Lower leg skin (tissue), 3 donors: ENCODE measurements around the gene SNX11.

Source experiments
- POLR2A ChIP-seq, 2 donors: fragments of 450-650 bp; IDR thresholded peaks; one replicate each; pipeline ENCODE4 v1.6.1; 2016 to 2017; ENCODE audit warnings: antibody characterized with exemption in 2 of 2, mild to moderate bottlenecking in 1 of 2, moderate library complexity in 1 of 2
- TF ChIP-seq, protein P1 (sequence below), 3 donors: fragments of 450-650 bp; IDR thresholded peaks; one replicate each; pipeline ENCODE4 v1.5.1; 2016; ENCODE audit warnings: antibody characterized with exemption in 3 of 3, mild to moderate bottlenecking in 3 of 3, moderate library complexity in 2 of 3

DNA sequence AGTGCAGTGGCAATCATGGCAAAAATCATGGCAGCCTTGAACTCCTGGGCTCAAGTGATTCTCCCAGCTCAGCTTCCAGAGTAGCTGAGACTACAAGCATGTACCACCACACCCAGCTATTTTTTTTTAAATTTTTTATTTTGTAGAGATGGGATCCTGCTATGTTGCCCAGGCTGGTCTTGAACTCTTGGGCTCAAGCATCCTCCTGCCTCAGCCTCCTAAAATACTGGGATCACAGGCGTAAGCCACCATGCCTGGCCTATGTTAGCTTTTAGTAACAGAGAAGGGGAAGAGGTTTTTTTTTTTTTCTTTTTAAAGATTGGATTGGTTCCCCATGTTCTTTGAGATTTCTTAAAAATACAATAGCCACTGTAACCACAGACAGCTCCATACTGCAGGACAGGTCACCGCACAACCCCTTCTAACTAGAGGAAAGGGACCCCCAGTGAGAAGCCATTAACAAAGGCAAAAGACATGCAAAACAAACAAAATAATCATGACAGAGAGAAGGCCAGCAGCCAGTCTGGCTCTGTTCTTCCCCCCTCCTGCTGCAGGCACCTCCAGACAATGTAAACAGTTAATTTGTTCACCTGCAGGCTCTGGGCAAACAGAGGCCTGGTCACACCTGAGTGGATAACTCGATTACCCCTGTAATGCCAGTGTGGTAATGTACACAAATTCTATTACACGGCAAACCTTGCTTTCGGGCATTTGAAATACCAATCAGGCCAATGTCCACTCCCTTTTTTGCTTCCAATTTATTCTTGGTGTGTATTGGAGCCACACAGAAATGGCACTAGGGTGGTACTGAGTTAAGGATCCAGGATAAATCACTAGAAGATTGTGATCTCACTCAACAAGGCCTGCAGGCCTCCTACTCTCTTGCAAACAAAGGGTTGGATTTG is 52.9 kb downstream of the SNX11 start:
- TF ChIP-seq, protein P1, sequence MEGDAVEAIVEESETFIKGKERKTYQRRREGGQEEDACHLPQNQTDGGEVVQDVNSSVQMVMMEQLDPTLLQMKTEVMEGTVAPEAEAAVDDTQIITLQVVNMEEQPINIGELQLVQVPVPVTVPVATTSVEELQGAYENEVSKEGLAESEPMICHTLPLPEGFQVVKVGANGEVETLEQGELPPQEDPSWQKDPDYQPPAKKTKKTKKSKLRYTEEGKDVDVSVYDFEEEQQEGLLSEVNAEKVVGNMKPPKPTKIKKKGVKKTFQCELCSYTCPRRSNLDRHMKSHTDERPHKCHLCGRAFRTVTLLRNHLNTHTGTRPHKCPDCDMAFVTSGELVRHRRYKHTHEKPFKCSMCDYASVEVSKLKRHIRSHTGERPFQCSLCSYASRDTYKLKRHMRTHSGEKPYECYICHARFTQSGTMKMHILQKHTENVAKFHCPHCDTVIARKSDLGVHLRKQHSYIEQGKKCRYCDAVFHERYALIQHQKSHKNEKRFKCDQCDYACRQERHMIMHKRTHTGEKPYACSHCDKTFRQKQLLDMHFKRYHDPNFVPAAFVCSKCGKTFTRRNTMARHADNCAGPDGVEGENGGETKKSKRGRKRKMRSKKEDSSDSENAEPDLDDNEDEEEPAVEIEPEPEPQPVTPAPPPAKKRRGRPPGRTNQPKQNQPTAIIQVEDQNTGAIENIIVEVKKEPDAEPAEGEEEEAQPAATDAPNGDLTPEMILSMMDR (IDR thresholded peaks at IDR 0.05) = no peak
- TF ChIP-seq POLR2A (IDR thresholded peaks at IDR 0.05) = no peak
